Measurements from ENCODE around the gene FAM13A.

Gene FAM13A

GRCh38 chr4:88761861-88762523, 295.0 kb downstream of the FAM13A start:
- no peak for DNase-seq

GRCh38 chr4:88761342-88761741, 295.6 kb downstream of the FAM13A start:
- no peak for DNase-seq

- DNase-seq, result peak; percentile 9
Measured at GRCh38 chr4:88759895-88760290, 297.1 kb downstream of the FAM13A start.

- DNase-seq, result peak; percentile 85
Measured at GRCh38 chr4:88759039-88759894, 297.7 kb downstream of the FAM13A start.

GRCh38 chr4:88758264-88758663, 298.7 kb downstream of the FAM13A start:
- DNase-seq, result no peak

- DNase-seq, result no peak
Measured at GRCh38 chr4:88757776-88758175, 299.2 kb downstream of the FAM13A start.

- DNase-seq, result no peak
Measured at GRCh38 chr4:88757067-88757466, 299.9 kb downstream of the FAM13A start.

- no peak for DNase-seq
Measured at GRCh38 chr4:88756149-88756548, 300.8 kb downstream of the FAM13A start.

GRCh38 chr4:88755454-88755853, 301.5 kb downstream of the FAM13A start:
- DNase-seq, result no peak

GRCh38 chr4:88754796-88755195, 302.2 kb downstream of the FAM13A start:
- DNase-seq, result no peak

- DNase-seq, result no peak
Measured at GRCh38 chr4:88753658-88754571, 303.1 kb downstream of the FAM13A start.

GRCh38 chr4:88752754-88753153, 304.2 kb downstream of the FAM13A start:
- DNase-seq, result no peak

GRCh38 chr4:88752076-88752463, 304.9 kb downstream of the FAM13A start:
- no peak for DNase-seq

- peak; percentile 33 for DNase-seq
Measured at GRCh38 chr4:88751258-88752075, 305.5 kb downstream of the FAM13A start.

- no peak for DNase-seq
Measured at GRCh38 chr4:88750369-88750768, 306.6 kb downstream of the FAM13A start.

- DNase-seq, result no peak
Measured at GRCh38 chr4:88747351-88747750, 309.6 kb downstream of the FAM13A start.

- DNase-seq, result no peak
Measured at GRCh38 chr4:88746206-88746605, 310.8 kb downstream of the FAM13A start.

GRCh38 chr4:88745581-88746163, 311.3 kb downstream of the FAM13A start:
- DNase-seq, result no peak

GRCh38 chr4:88745175-88745574, 311.8 kb downstream of the FAM13A start:
- DNase-seq, result no peak

GRCh38 chr4:88744609-88745008, 312.4 kb downstream of the FAM13A start:
- no peak for DNase-seq

- peak; percentile 85 for DNase-seq
Measured at GRCh38 chr4:88743696-88744095, 313.3 kb downstream of the FAM13A start.

GRCh38 chr4:88742561-88742960, 314.4 kb downstream of the FAM13A start:
- DNase-seq, result peak; percentile 13
